ENCODE measurements around the gene RAB1B. TPM values are rescaled to one million over a fixed set of nuclear protein-coding genes. Genes with fewer than 3 reads are reported as not detected.
A peak's percentile ranks its signal among the peaks of the same experiment; 100 is the strongest.

Gene RAB1B
- total RNA-seq, 4 donors from 2014 or later: 40.6 to 146 (median 94.6) TPM

GRCh38 chr11:66311965-66312548 lies 43.6 kb downstream of the RAB1B start:
- Histone ChIP-seq H3K9me3 (no peaks in the 10 kb centered on the region), H3K4me1 (peaks cover 0 to 8% of the 10 kb centered on the region in 2 donors), H3K27me3 (no peaks in the 10 kb centered on the region), H3K27ac (peak overlapping the region; percentile 86 to 93), H3K4me3 (peak overlapping the region; percentile 43 to 45), H3K36me3 (no peaks in the 10 kb centered on the region)
- TF ChIP-seq POLR2A (IDR thresholded peaks at IDR 0.05) (peak; percentile 53 to 69), CTCF (IDR thresholded peaks at IDR 0.05) (peak; percentile 20 to 98 (median 96))
- DNase-seq: peak; percentile 92 to 94
- intact Hi-C loops (cut with DNase I; ENCODE audit: low total_unique reads): no loop called here

- TF ChIP-seq POLR2A (IDR thresholded peaks at IDR 0.05) (peak; percentile 30 to 58), CTCF (IDR thresholded peaks at IDR 0.05) (no peak)
- H3K27me3 ChIP-seq: no peaks in the 10 kb centered on the region
- peaks cover 0 to 10% of the 10 kb centered on the region in 2 donors for H3K4me1 ChIP-seq
- peak overlapping the region; percentile 86 to 93 for H3K27ac ChIP-seq
- intact Hi-C loops (cut with DNase I; ENCODE audit: low total_unique reads): no loop called here
- H3K36me3 ChIP-seq: no peaks in the 10 kb centered on the region
- DNase-seq: peak; percentile 99
- H3K9me3 ChIP-seq: no peaks in the 10 kb centered on the region
- peak overlapping the region; percentile 43 to 45 for H3K4me3 ChIP-seq
Measured at GRCh38 chr11:66312549-66313320, 44.3 kb downstream of the RAB1B start.

GRCh38 chr11:66313321-66314185 lies 45.1 kb downstream of the RAB1B start:
- H3K27me3 ChIP-seq: no peaks in the 10 kb centered on the region
- H3K4me3 ChIP-seq: peak overlapping the region; percentile 43 to 45
- H3K9me3 ChIP-seq: no peaks in the 10 kb centered on the region
- intact Hi-C loops (cut with DNase I; ENCODE audit: low total_unique reads): no loop called here
- peak; percentile 42 to 74 for DNase-seq
- H3K4me1 ChIP-seq: peaks cover 0 to 16% of the 10 kb centered on the region in 2 donors
- TF ChIP-seq CTCF (IDR thresholded peaks at IDR 0.05): peak in 1 of 4 experiments; percentile 13
- TF ChIP-seq POLR2A (IDR thresholded peaks at IDR 0.05): no peak
- H3K36me3 ChIP-seq: no peaks in the 10 kb centered on the region
- peak overlapping the region; percentile 86 to 93 for H3K27ac ChIP-seq

GRCh38 chr11:66314186-66314501 lies 45.7 kb downstream of the RAB1B start:
- TF ChIP-seq POLR2A (IDR thresholded peaks at IDR 0.05): no peak
- no peak for TF ChIP-seq CTCF (IDR thresholded peaks at IDR 0.05)
- Histone ChIP-seq H3K4me3 (peak overlapping the region; percentile 43 to 45), H3K9me3 (no peaks in the 10 kb centered on the region), H3K4me1 (peaks cover 0 to 16% of the 10 kb centered on the region in 2 donors), H3K27me3 (no peaks in the 10 kb centered on the region), H3K36me3 (no peaks in the 10 kb centered on the region), H3K27ac (peak overlapping the region; percentile 86 to 93)
- intact Hi-C loops (cut with DNase I; ENCODE audit: low total_unique reads): no loop called here
- no peak for DNase-seq

All from uterus (tissue), 4 donors.